ENCODE data around the gene GRIN1.

The GRIN1 gene

GRCh38 chr9:137195525-137196220, 56.7 kb downstream of the GRIN1 start:
- peak; percentile 83 to 99 (median 96) for DNase-seq

GRCh38 chr9:137198051-137198901, 59.3 kb downstream of the GRIN1 start:
- peak; percentile 2 to 34 (median 18) for DNase-seq

GRCh38 chr9:137198902-137199283, 59.9 kb downstream of the GRIN1 start:
- no peak for DNase-seq

- no peak for DNase-seq
Observed at GRCh38 chr9:137199411-137200121, 60.6 kb downstream of the GRIN1 start.

GRCh38 chr9:137200311-137201204, 61.6 kb downstream of the GRIN1 start, which contains the start of gene TPRN:
Gene TPRN (minus strand): TSS chr9:137200741. CDS start chr9:137200711, 30 bp downstream.
- peak; percentile 97 to 100 (median 100) for DNase-seq

GRCh38 chr9:137201205-137201868, 62.4 kb downstream of the GRIN1 start:
- no peak for DNase-seq

- DNase-seq, result no peak
Observed at GRCh38 chr9:137202966-137203365, 64.0 kb downstream of the GRIN1 start.

- no peak for DNase-seq
Observed at GRCh38 chr9:137204731-137205125, 65.8 kb downstream of the GRIN1 start.

GRCh38 chr9:137205126-137206069, 66.4 kb downstream of the GRIN1 start, which contains the start of the genes NDOR1 and TMEM203:
Gene NDOR1 (plus strand): TSS chr9:137205700. CDS start chr9:137205778, 78 bp downstream.
Gene TMEM203 (minus strand): TSS chr9:137205648. CDS start chr9:137205414, 234 bp downstream.
- peak; percentile 74 to 90 (median 90) for DNase-seq

GRCh38 chr9:137206602-137207001, 67.6 kb downstream of the GRIN1 start:
- DNase-seq, result no peak

- DNase-seq, result no peak
Observed at GRCh38 chr9:137211532-137211931, 72.6 kb downstream of the GRIN1 start.

GRCh38 chr9:137212520-137212919, 73.6 kb downstream of the GRIN1 start:
- no peak for DNase-seq

GRCh38 chr9:137213160-137214060, 74.5 kb downstream of the GRIN1 start:
- no peak for DNase-seq

- DNase-seq, result no peak
Observed at GRCh38 chr9:137214620-137215019, 75.7 kb downstream of the GRIN1 start.

- DNase-seq, result no peak
Observed at GRCh38 chr9:137215196-137215986, 76.4 kb downstream of the GRIN1 start.

- DNase-seq, result no peak
Observed at GRCh38 chr9:137216188-137216965, 77.4 kb downstream of the GRIN1 start.

All from NCI-H1417 (cell line).